IPS-15b (cell line): Measurements from ENCODE around the gene GRAMD1B.

Experiments used
- H3K27me3 ChIP-seq: one replicate; pipeline ENCODE4 v1.6.1; 2013; ENCODE audit warnings: low read length; ENCODE audit not compliant: control insufficient read depth, insufficient read depth
- H3K36me3 ChIP-seq: one replicate; pipeline ENCODE4 v1.6.1; 2013; ENCODE audit warnings: low read length; ENCODE audit not compliant: control insufficient read depth, insufficient read depth
- H3K4me1 ChIP-seq: one replicate; pipeline ENCODE4 v1.6.1; 2013; ENCODE audit warnings: mild to moderate bottlenecking, low read length; ENCODE audit not compliant: control insufficient read depth, insufficient read depth
- H3K4me3 ChIP-seq: one replicate; pipeline ENCODE4 v1.5.1; 2013; ENCODE audit warnings: low read depth, low read length
- H3K9ac ChIP-seq: one replicate; pipeline ENCODE4 v1.6.1; 2013; ENCODE audit warnings: low read depth, mild to moderate bottlenecking, low read length
- H3K9me3 ChIP-seq: one replicate; pipeline ENCODE4 v1.6.1; 2013; ENCODE audit warnings: mild to moderate bottlenecking, low read length; ENCODE audit not compliant: control insufficient read depth, insufficient read depth

Gene GRAMD1B

DNA sequence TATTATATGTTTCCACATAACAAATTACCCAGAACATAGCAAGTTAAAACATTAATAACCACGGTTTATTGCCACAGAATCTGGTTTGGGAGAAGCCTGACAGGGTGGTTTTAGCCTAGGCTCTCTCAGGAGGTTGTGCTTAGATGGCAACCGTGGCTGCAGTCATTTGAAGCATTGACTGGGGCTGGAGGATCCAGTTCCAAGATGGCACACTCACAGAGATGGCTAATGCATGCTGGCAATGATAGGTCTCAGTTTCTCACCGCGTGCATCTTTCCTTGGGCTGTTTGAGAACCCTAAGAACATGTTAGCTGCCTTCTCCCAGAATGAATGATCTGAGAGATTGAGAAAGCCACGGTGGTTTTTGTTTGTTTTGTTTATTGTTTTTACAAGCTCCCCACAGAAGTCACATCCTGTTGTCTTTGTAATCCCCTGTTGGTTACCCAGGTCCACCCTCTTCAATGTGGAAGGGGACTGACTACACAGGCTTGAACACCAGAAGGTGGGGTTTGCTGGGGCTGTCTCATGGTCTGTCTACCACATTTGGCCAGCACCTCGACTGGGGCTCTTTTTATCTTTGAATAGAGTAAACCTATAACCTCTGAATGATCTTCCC, 36.6 kb upstream of the GRAMD1B start:
- Histone ChIP-seq H3K4me3 (no peak overlapping the region), H3K4me1 (no peaks in the 10 kb centered on the region), H3K9me3 (no peaks in the 10 kb centered on the region), H3K9ac (no peak overlapping the region), H3K36me3 (no peaks in the 10 kb centered on the region), H3K27me3 (no peaks in the 10 kb centered on the region)

DNA sequence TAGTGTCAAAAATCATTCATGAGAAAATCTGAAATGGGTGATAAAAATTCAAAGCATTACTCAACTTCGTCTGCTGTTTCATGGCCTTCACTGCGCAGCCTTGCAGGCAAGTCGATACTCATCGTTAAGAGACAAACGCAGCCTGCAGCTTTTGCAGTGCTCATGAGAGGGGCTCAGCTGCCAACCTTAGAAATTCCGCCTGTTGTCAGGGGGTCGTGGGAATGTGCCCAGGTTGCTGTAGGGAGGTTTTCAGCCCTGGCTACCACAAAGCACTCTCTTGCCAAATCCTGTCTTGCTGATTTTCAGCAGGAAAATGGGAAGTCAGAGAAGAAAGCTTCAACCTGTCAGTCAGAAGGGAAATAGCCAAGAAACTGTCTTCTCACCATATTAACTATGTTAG, 25.4 kb upstream of the GRAMD1B start:
- Histone ChIP-seq H3K4me3 (no peak overlapping the region), H3K9me3 (no peaks in the 10 kb centered on the region), H3K27me3 (peaks cover 35% of the 10 kb centered on the region), H3K4me1 (peaks cover 9% of the 10 kb centered on the region), H3K9ac (no peak overlapping the region), H3K36me3 (no peaks in the 10 kb centered on the region)

DNA sequence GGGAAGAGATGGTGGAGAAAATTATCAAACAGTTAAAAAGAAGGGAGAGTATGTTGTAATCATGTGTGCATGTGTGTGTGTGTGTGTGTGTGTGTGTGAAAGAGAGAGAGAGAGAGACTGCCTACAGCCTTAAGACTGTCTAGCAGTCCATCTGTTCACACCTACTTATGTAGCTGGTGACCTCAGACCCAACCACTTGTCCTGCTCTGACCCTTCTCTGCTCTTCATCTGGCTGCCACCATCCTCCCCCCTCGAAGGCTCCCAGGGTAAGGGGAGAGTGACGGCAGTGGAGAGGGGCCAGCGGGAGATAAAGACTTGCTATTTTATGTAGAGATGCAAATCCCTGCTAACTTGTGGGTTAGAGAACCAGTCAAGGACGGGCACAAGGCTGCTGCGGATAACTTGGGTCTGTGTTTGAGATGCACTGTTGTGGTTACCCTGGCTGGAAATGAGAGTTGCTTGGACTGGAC, 24.9 kb upstream of the GRAMD1B start:
- H3K36me3 ChIP-seq: no peaks in the 10 kb centered on the region
- no peaks in the 10 kb centered on the region for H3K9me3 ChIP-seq
- H3K4me3 ChIP-seq: no peak overlapping the region
- H3K27me3 ChIP-seq: peaks cover 36% of the 10 kb centered on the region
- no peak overlapping the region for H3K9ac ChIP-seq
- peaks cover 9% of the 10 kb centered on the region for H3K4me1 ChIP-seq

DNA sequence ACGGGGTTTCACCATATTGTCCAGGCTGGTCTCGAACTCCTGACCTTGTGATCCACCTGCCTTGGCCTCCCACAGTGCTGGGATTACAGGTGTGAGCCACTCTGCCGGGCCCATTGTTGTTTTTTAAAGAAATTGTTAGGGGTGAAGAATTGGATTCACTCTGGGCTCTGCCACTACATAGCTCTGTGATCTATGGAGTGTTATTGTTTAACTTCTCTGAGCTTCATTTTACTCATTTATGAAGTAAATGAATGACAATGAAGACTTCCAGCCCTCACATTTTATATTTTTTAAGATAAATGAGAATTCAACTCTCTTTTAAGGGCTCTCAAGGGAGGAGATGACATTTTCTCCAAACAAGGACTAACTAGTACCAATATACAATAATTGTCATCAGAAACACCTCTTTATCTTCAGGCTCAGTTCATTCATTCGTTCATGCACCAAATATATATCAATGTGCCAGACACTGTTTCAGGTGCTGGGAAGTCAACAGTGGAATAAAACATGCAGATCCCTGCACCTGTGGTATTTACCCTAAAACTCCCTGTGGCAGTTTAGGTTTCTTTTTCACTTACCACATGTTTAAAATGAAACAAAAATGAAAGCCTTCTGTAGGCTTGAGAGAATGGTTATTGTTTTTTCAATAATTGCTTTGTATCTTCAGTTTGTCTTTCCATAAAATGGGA, 23.5 kb upstream of the GRAMD1B start:
- Histone ChIP-seq H3K9ac (no peak overlapping the region), H3K36me3 (no peaks in the 10 kb centered on the region), H3K9me3 (no peaks in the 10 kb centered on the region), H3K4me1 (peaks cover 9% of the 10 kb centered on the region), H3K4me3 (no peak overlapping the region), H3K27me3 (peaks cover 41% of the 10 kb centered on the region)

DNA sequence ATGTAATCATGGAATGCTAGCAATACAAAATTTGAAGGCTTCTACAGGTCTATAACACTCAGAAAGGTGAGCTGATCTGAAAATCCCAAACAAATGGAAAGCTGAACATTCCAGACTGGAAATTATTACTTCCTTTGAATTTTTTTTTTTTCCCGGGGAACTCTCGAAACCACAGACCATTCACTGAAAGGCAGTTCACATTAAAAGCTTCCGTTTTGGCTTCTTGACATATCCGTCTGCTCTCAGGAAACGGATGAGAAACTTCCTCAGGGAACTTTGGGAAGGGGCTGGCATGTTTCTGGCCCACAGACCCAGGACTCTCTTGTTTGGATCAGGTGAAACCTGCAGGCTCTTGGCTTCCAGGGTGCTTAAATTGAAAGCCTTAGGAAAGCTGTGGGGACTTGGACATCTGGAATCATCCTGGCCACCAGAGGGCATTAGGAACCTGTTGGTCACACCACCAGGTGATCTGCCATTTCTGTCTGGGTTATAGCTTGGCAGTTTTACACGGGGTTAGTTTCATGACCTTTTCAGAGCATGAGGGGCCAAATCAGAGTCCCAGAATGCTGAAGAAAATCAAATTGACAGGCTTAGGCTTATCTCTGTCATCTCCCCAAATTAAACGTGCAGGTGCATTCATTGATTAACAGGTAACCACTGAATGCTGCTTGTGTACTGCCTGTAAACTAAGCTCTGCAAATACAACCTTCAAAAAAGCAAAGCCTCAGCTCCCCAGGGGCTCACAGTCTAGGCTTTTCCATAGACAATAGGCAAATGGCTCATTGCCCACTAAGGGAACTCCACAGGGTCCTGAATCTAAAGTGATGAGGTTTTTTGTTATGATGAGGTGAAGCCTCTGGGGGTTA, 22.7 kb upstream of the GRAMD1B start:
- Histone ChIP-seq H3K36me3 (no peaks in the 10 kb centered on the region), H3K27me3 (peaks cover 41% of the 10 kb centered on the region), H3K9me3 (no peaks in the 10 kb centered on the region), H3K4me3 (no peak overlapping the region), H3K4me1 (peaks cover 9% of the 10 kb centered on the region), H3K9ac (no peak overlapping the region)

DNA sequence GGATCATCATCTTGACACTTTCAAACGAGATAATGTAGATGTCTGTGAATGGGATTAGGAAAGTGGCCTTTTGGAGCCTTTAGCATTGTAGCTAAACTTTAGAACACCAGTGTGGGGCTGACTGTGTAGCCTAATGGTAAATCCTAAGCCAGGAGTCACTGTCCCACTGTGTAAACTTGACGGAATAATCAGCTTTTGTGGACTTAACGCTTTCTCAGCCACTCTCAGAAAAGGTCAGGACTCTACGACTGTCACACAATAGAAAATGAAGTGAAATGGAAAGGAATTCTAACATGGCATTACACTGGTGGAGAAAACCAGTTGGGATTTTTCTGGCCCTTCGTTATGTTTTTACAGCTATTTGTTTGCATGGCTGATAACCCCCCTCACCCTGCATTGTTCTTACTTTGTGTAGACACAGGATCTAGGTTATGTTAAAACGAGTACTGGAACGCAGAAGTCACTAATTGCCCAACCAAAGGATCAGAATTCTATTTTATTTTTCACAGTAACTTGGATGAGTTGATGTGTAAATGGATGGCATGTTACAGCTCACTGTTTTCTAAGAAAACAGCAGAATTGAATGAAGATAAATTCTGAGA, 22.0 kb upstream of the GRAMD1B start:
- Histone ChIP-seq H3K9me3 (no peaks in the 10 kb centered on the region), H3K36me3 (no peaks in the 10 kb centered on the region), H3K27me3 (peaks cover 41% of the 10 kb centered on the region), H3K4me1 (peaks cover 9% of the 10 kb centered on the region), H3K9ac (no peak overlapping the region), H3K4me3 (no peak overlapping the region)

DNA sequence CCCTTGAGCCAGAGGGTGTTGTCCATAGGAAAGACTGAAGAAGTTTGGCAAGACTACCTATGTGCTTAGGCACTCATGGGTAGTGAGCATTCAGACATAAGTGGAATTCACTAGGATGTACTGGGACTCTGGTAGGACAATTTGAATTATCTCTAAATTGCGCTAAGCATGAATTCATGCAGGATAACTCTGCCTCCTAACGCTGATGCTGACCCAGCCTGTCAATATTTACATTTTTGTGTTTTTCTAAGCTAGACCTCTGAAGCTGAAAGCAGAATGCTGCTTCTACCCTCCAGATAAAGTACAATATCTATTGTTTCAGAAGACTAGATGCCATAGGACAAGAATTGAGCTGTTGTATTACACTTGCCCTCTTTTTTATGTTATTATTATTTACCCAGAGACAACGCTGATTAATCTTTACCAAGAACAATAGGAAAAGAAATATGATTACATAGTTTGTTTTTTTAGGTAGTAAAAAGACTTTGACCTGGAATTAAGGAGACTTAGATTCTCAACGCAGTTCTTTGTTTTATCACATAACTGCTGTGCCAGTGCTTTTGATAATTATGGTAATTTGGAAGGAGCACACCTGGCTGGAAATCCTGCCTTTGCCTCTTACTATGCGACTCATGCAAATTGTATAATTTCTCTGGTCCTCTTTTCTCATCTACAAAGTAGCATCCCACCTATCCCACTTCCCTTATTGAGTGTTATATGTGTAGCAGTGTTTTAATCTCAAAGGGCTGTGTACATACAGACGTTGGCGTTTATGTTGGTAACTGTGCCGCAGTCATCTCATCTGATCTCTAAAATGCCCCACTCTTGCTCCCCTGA, 21.2 kb upstream of the GRAMD1B start:
- Histone ChIP-seq H3K36me3 (no peaks in the 10 kb centered on the region), H3K4me1 (peaks cover 9% of the 10 kb centered on the region), H3K9me3 (no peaks in the 10 kb centered on the region), H3K9ac (no peak overlapping the region), H3K4me3 (no peak overlapping the region), H3K27me3 (peaks cover 39% of the 10 kb centered on the region)

DNA sequence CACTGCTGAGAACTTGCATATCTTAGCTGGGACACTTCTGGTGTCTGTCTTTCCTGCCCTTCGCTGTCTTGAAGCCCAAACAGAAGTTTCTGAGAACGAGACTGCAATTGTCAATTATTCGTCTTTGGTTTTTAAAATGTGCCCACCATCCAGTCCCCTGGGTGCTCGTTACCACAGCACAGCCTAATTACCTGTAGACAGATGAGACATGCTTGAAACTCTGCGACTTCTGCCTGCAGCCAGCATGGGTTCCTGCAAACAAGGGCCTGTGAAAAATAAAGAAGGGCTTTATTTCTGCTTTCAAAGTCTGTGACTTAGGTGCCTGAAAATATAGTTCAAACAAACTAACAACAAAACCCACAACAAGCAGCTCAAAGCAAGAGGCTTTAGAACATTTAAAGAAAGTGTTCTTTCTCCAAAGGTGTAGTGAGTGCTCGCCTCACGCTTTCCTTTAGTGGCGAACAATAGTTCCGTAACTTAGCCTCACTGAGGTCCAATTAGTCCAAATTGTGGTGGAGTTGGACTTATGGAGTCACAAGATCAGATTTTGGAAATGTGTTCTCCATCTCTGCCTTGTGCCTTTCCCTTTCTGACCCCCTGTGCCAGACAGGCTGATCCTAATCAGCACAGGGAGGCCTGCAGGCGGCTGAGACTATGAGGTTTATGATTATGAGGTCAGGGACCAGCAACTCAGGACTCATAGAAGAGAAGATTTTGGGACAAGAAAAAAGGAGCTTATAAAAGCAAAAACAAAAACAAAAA, 20.4 kb upstream of the GRAMD1B start:
- Histone ChIP-seq H3K9me3 (no peaks in the 10 kb centered on the region), H3K9ac (no peak overlapping the region), H3K27me3 (peaks cover 31% of the 10 kb centered on the region), H3K36me3 (no peaks in the 10 kb centered on the region), H3K4me3 (no peak overlapping the region), H3K4me1 (peaks cover 9% of the 10 kb centered on the region)

DNA sequence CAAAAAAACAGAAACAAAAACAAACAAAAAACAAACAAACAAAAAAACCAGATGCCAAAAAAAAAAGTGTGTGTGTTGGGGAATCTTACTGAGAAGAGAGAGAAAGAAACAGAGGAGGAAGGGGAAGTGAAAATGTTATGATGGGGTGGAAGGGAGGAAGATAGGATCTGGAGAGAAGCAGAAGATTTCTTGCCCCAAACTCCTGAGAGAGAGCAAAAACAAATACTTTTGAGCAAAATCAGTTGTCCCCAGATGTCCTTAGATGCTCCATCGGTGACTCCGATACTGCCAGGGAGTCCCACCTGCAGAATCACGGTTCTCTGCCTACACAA, 19.9 kb upstream of the GRAMD1B start:
- H3K27me3 ChIP-seq: peaks cover 25% of the 10 kb centered on the region
- H3K4me1 ChIP-seq: peaks cover 9% of the 10 kb centered on the region
- H3K9me3 ChIP-seq: no peaks in the 10 kb centered on the region
- no peaks in the 10 kb centered on the region for H3K36me3 ChIP-seq
- H3K4me3 ChIP-seq: no peak overlapping the region
- H3K9ac ChIP-seq: no peak overlapping the region

DNA sequence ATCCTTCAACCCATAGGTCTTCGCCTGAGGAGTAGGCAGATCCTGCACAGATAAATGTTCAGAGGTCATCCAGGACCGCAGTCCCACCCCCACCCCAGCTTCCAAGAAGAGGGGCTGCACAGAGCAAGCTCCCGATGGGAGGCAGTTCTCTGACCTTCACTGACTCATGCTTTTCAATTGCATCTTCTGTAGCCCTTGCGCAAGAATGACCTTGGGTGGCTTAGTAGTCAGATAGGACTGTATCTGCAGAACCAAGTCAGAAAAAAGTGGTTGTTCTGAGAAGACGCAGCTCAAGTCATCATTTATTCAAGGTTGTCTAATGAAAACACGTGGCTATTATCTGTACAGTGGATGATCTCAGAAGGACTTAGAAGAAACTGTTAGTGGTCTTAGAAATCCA, 16.4 kb upstream of the GRAMD1B start:
- H3K9ac ChIP-seq: no peak overlapping the region
- H3K4me1 ChIP-seq: no peaks in the 10 kb centered on the region
- peaks cover 15% of the 10 kb centered on the region for H3K27me3 ChIP-seq
- no peak overlapping the region for H3K4me3 ChIP-seq
- no peaks in the 10 kb centered on the region for H3K36me3 ChIP-seq
- H3K9me3 ChIP-seq: no peaks in the 10 kb centered on the region
